Neural progenitor cell (in vitro differentiated cells): Measurements from ENCODE around the gene KRT1. TPM values are rescaled to one million over a fixed set of nuclear protein-coding genes. Genes with fewer than 3 reads are reported as not detected.

Experiments
- DNase-seq: peaks from one replicate; pipeline ENCODE4 v3.0.0-alpha.2; 2016; ENCODE audit warnings: low spot score
- H2AFZ ChIP-seq: fragments of 200-600 bp; sonication (generic); replicated peaks from 2 replicates; pipeline ENCODE4 v1.6.1; 2016; ENCODE audit warnings: antibody characterized with exemption
- H3F3A ChIP-seq: fragments of 200-600 bp; sonication (generic); 2 replicates; pipeline ENCODE4 v1.6.1; 2016; ENCODE audit warnings: antibody characterized with exemption, low read depth
- H3K27ac ChIP-seq: fragments of 200-600 bp; sonication (generic); 2 replicates; pipeline ENCODE4 v1.5.1; 2016; ENCODE audit warnings: mild to moderate bottlenecking
- H3K27me3 ChIP-seq: fragments of 200-600 bp; sonication (generic); 2 replicates; pipeline ENCODE4 v1.6.1; 2016; ENCODE audit warnings: mild to moderate bottlenecking, moderate library complexity
- H3K36me3 ChIP-seq: fragments of 200-600 bp; sonication (generic); 2 replicates; pipeline ENCODE4 v1.5.1; 2016
- H3K4me1 ChIP-seq: fragments of 200-600 bp; sonication (generic); 2 replicates; pipeline ENCODE4 v1.6.1; 2016; ENCODE audit warnings: mixed run types
- H3K4me2 ChIP-seq: fragments of 200-600 bp; sonication (generic); 2 replicates; pipeline ENCODE4 v1.6.1; 2016
- H3K4me3 ChIP-seq: fragments of 200-600 bp; sonication (generic); 2 replicates; pipeline ENCODE4 v1.5.1; 2016
- H3K79me2 ChIP-seq: fragments of 200-600 bp; sonication (generic); 2 replicates; pipeline ENCODE4 v1.6.1; 2016; ENCODE audit warnings: low read depth
- H3K9ac ChIP-seq: fragments of 200-600 bp; sonication (generic); 2 replicates; pipeline ENCODE4 v1.6.1; 2016
- H3K9me3 ChIP-seq: fragments of 200-600 bp; sonication (generic); 2 replicates; pipeline ENCODE4 v1.5.1; 2016; ENCODE audit warnings: low read depth
- H4K20me1 ChIP-seq: fragments of 200-600 bp; sonication (generic); 2 replicates; pipeline ENCODE4 v1.6.1; 2016; ENCODE audit warnings: low read depth
- H3K27ac Mint-ChIP-seq: 3 replicates; pipeline ENCODE4 v1.8.0; 2021; ENCODE audit warnings: mixed read lengths
- H3K27me3 Mint-ChIP-seq: 2 replicates; pipeline ENCODE4 v1.8.0; 2022; ENCODE audit warnings: low read depth, mild to moderate bottlenecking, inconsistent platforms, moderate library complexity, mixed read lengths; ENCODE audit not compliant: insufficient read depth
- H3K36me3 Mint-ChIP-seq: 3 replicates; pipeline ENCODE4 v1.8.0; 2021; ENCODE audit warnings: mixed read lengths
- H3K4me1 Mint-ChIP-seq: 3 replicates; pipeline ENCODE4 v1.8.0; 2021; ENCODE audit warnings: mixed read lengths
- H3K4me3 Mint-ChIP-seq: 3 replicates; pipeline ENCODE4 v1.8.0; 2021; ENCODE audit warnings: mild to moderate bottlenecking, moderate library complexity, mixed read lengths
- H3K9me3 Mint-ChIP-seq: 3 replicates; pipeline ENCODE4 v1.8.0; 2020; ENCODE audit warnings: mixed read lengths
- EZH2 ChIP-seq: fragments of 200-600 bp; sonication (generic); IDR thresholded peaks from 2 replicates; pipeline ENCODE4 v1.6.1; 2017; ENCODE audit warnings: antibody characterized with exemption, mild to moderate bottlenecking, moderate library complexity
- EZH2phosphoT487 ChIP-seq: fragments of 200-600 bp; sonication (generic); IDR thresholded peaks from 2 replicates; pipeline ENCODE4 v1.6.1; 2017; ENCODE audit warnings: antibody characterized with exemption
- total RNA-seq: library from RNA; depleted of rRNA; stranded (reverse); fragments of >200 nt; gene quantifications from 2 replicates; pipeline ENCODE4 v1.2.3, GENCODE V29; 2015; ENCODE audit warnings: low replicate concordance
- TF ChIP-seq, protein P1 (sequence below): fragments of 200-600 bp; sonication (generic); IDR thresholded peaks from 2 replicates; pipeline ENCODE4 v1.5.1; 2017; ENCODE audit warnings: antibody characterized with exemption, mild to moderate bottlenecking

Gene KRT1
- total RNA-seq, 1 donor from 2014 or later: not detected

DNA sequence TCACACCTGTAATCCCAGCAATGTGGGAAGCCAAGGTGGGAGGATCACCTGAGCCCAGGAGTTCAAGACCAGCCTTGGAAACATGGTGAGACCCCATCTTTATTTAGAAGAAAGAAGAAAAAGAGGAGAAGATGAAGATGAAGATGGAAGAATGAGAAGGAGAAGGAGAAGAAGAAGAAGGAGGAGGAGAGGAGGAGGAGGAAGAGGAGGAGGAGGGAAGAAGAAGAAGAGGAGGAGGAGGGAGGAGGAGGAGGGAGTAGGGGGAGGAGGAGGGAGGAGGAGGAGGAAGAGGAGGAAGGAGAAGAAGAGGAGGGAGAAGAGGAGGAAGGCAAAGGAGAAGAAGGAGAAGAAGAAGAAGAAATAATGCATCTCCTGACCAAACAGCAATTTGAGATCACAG is 9.0 kb upstream of the KRT1 start:
- H3K79me2 ChIP-seq: no peaks in the 10 kb centered on the region
- H3K27ac Mint-ChIP-seq: no peak overlapping the region
- peaks cover 8% of the 10 kb centered on the region for H3K4me1 ChIP-seq
- peaks cover 31% of the 10 kb centered on the region for H3K27me3 Mint-ChIP-seq
- H3K4me3 Mint-ChIP-seq: no peak overlapping the region
- TF ChIP-seq EZH2phosphoT487 (no peak), EZH2 (no peak)
- TF ChIP-seq, protein P1, sequence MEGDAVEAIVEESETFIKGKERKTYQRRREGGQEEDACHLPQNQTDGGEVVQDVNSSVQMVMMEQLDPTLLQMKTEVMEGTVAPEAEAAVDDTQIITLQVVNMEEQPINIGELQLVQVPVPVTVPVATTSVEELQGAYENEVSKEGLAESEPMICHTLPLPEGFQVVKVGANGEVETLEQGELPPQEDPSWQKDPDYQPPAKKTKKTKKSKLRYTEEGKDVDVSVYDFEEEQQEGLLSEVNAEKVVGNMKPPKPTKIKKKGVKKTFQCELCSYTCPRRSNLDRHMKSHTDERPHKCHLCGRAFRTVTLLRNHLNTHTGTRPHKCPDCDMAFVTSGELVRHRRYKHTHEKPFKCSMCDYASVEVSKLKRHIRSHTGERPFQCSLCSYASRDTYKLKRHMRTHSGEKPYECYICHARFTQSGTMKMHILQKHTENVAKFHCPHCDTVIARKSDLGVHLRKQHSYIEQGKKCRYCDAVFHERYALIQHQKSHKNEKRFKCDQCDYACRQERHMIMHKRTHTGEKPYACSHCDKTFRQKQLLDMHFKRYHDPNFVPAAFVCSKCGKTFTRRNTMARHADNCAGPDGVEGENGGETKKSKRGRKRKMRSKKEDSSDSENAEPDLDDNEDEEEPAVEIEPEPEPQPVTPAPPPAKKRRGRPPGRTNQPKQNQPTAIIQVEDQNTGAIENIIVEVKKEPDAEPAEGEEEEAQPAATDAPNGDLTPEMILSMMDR: no peak
- peaks cover 8% of the 10 kb centered on the region for H3F3A ChIP-seq
- no peak overlapping the region for H2AFZ ChIP-seq
- peaks cover 70% of the 10 kb centered on the region for H3K27me3 ChIP-seq
- no peak overlapping the region for H3K9ac ChIP-seq
- H3K4me2 ChIP-seq: no peak overlapping the region
- no peaks in the 10 kb centered on the region for H3K9me3 ChIP-seq
- H3K27ac ChIP-seq: no peak overlapping the region
- no peaks in the 10 kb centered on the region for H3K36me3 ChIP-seq
- no peak for DNase-seq
- H4K20me1 ChIP-seq: no peaks in the 10 kb centered on the region
- H3K4me1 Mint-ChIP-seq: peaks cover 17% of the 10 kb centered on the region
- H3K4me3 ChIP-seq: no peak overlapping the region
- no peaks in the 10 kb centered on the region for H3K36me3 Mint-ChIP-seq
- H3K9me3 Mint-ChIP-seq: no peaks in the 10 kb centered on the region

DNA sequence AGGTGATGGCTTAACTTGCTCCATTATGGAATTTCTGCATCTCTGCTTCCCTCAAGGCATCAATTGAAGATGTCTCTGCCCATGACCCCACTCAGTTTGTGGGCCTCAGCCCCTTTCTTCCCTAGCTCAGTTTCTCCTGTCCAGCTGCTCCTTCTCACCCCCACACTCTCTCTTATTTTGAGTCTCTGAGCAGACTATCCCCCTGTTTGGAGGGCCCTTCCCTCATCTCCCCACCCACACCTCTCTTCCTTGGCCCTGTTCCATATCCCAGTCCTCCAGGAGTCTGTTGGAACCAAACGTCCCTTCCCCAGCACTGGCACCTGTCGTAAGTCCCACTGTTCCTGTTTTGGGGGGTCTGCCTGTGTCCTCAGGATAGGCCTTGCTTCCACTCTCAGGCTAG is 8.3 kb upstream of the KRT1 start:
- Histone ChIP-seq H2AFZ (no peak overlapping the region), H3K4me3 (no peak overlapping the region), H3K27ac (no peak overlapping the region), H3K27me3 (peaks cover 70% of the 10 kb centered on the region), H3K4me1 (peaks cover 8% of the 10 kb centered on the region), H3K36me3 (no peaks in the 10 kb centered on the region), H3K79me2 (no peaks in the 10 kb centered on the region), H3K9ac (no peak overlapping the region), H3K9me3 (no peaks in the 10 kb centered on the region), H4K20me1 (no peaks in the 10 kb centered on the region), H3K4me2 (no peak overlapping the region), H3F3A (peaks cover 8% of the 10 kb centered on the region)
- Mint-ChIP-seq H3K4me1 (peaks cover 17% of the 10 kb centered on the region), H3K9me3 (no peaks in the 10 kb centered on the region), H3K4me3 (no peak overlapping the region), H3K27ac (no peak overlapping the region), H3K27me3 (peaks cover 35% of the 10 kb centered on the region), H3K36me3 (no peaks in the 10 kb centered on the region)
- DNase-seq: no peak
- TF ChIP-seq EZH2phosphoT487: no peak
- TF ChIP-seq, protein P1: no peak
- no peak for TF ChIP-seq EZH2

DNA sequence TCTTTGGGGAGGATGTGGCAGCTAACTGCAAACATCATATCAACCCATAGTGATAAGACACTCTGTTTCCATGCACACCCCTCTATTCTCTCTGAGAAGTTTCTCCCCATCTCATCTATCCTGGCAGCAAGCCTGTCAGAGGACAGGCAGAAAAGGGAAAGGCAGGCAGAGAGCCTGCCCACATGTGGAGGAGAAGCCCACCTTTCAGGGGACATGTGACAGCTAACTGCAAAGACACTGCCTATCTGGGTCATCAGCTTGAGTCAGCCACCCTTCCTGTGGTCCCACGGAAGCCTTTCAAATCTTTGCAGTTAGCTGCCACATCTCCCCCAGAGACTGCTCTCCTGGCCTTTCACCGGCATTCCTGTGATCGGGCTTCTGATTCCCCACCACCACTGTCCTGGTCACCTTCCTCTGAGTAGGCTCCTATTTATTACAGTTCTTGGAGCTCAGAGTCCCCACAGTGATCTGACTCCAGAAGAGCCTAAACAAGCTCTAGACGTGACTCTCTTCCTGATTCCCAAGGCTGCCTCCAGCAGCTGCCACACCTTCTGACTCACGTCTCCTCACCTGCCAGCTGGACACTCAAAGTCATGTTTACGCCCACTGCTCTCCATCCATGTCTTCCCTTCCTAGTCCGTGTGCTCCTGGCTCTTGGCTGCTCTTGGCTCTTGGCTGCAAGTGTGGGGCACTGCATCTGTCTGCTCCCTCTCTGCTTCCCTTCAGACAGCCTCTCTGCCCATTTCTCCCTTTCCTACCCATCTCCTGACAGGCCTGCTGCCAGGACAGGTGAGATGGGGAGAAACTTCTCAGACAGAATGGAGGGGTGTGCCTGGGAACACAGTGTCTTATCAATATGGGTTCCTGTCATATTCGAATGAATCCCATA is 7.5 kb upstream of the KRT1 start:
- Histone ChIP-seq H3K9ac (no peak overlapping the region), H3K27me3 (peaks cover 65% of the 10 kb centered on the region), H3F3A (peaks cover 8% of the 10 kb centered on the region), H3K9me3 (no peaks in the 10 kb centered on the region), H3K79me2 (no peaks in the 10 kb centered on the region), H3K36me3 (no peaks in the 10 kb centered on the region), H3K4me3 (no peak overlapping the region), H3K4me1 (peaks cover 8% of the 10 kb centered on the region), H3K4me2 (no peak overlapping the region), H4K20me1 (no peaks in the 10 kb centered on the region), H2AFZ (no peak overlapping the region), H3K27ac (no peak overlapping the region)
- no peak for TF ChIP-seq EZH2phosphoT487
- no peak for TF ChIP-seq EZH2
- TF ChIP-seq, protein P1: no peak
- Mint-ChIP-seq H3K4me3 (no peak overlapping the region), H3K27ac (no peak overlapping the region), H3K36me3 (no peaks in the 10 kb centered on the region), H3K4me1 (peaks cover 17% of the 10 kb centered on the region), H3K9me3 (no peaks in the 10 kb centered on the region), H3K27me3 (peaks cover 35% of the 10 kb centered on the region)
- DNase-seq: no peak
